ENCODE measurements around the gene LRG1.

Gene LRG1

DNA sequence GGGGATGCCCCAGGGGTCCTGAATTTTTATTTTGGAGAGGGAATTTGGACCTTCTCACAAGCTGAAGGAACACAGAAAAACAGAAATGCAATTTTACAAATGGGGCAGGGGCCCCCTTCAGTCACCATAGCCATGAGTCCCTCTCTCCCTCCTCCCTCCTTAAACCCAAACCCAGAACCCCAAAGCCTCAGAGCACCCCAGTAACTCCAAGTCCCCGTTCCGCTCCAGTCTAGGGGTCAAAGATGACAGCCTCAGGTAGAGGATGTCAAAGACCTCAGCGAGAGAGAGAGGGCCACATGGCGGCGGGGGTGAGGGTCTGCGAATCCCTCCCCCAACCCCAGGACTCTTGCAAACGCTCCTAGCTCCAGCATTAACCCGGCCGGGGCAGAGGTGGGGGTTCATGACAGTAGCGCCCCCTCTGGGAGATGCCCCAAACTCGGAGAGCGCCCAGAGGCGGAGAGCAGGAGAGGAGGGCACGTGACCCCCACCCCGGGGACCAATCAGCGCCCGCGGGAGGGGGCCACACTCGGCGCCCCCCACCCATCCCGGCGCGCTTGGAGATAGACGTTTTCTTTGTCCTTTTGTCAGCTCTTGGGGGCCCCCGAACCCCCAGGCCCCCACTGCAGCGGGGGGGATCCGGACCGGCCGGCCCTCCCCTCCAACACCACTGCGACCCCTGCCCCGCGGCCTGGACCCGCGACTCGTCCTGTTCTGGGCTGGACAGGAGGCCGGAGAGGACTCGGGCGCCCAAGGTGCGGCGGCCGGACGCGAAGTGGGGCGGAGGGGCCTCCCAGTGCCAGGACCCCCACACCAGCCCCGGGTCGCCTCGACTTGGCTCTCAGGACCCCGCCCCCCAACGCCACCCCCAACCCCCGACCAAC, 40.4 kb upstream of the LRG1 start:
- TF ChIP-seq, protein P1, sequence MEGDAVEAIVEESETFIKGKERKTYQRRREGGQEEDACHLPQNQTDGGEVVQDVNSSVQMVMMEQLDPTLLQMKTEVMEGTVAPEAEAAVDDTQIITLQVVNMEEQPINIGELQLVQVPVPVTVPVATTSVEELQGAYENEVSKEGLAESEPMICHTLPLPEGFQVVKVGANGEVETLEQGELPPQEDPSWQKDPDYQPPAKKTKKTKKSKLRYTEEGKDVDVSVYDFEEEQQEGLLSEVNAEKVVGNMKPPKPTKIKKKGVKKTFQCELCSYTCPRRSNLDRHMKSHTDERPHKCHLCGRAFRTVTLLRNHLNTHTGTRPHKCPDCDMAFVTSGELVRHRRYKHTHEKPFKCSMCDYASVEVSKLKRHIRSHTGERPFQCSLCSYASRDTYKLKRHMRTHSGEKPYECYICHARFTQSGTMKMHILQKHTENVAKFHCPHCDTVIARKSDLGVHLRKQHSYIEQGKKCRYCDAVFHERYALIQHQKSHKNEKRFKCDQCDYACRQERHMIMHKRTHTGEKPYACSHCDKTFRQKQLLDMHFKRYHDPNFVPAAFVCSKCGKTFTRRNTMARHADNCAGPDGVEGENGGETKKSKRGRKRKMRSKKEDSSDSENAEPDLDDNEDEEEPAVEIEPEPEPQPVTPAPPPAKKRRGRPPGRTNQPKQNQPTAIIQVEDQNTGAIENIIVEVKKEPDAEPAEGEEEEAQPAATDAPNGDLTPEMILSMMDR (IDR thresholded peaks at IDR 0.05): no peak
- no peak for TF ChIP-seq ZFX (IDR thresholded peaks at IDR 0.05; ENCODE audit: borderline replicate concordance)
- H3K27ac ChIP-seq: no peak overlapping the region

DNA sequence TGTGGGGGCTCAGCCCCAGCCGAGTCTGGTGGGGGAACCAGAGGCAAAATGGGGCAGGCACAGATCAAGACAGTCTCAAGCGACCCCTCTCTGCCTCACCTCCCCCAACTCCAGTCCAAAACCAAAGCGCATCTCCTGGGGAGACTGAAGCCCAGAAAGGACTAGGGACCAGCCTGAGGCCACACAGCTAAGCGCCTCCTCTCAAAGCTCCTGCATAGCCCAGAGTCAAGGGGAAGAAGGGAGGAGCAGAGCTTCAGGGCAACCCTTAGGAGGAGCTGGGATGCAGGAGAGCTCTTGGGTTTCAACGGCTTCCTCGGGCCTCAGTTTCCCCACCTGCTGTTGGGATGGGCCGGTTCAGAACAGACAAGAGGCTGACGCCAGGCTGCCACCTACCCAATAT, 39.6 kb upstream of the LRG1 start:
- TF ChIP-seq, protein P1 (IDR thresholded peaks at IDR 0.05): no peak
- TF ChIP-seq ZFX (IDR thresholded peaks at IDR 0.05; ENCODE audit: borderline replicate concordance): no peak

DNA sequence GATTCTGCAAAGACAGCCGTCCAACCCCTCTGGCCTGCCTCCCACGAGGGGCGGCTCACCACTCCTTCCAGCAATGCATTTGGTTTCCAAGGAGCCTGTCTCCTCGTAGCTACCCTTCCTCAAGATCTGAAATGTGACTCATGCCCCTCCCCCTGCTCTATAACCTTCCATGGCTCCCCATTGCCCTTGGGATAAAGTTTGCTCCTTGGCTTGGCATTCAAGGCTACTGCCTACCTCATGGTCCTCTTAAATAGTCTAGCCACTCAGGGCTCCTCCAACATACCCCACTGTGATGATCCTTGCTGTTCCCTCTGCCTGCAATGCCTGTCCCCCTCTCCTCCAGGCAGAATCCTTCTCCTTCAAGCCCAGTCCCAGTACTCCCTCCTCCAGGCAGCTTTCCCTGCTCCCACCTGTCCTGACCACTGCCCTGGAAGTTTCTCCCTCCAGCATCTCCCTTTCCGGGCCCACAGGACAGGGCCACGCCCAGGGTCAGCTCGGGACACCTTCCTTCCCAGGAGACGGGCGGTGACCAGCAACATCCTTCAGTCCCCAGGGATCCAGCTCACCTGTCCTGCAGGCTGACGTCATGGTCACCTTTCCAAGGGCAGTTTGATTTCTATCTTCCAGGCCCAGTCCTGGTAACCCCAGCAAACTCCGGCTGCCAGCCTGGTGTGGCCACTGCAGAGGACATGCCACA, 38.9 kb upstream of the LRG1 start:
- no peak overlapping the region for H3K27ac ChIP-seq
- TF ChIP-seq, protein P1 (IDR thresholded peaks at IDR 0.05): no peak
- no peak for TF ChIP-seq ZFX (IDR thresholded peaks at IDR 0.05; ENCODE audit: borderline replicate concordance)

More for the DNA sequence above, 39.6 kb upstream of the LRG1 start:
- no peak overlapping the region for H3K27ac ChIP-seq

DNA sequence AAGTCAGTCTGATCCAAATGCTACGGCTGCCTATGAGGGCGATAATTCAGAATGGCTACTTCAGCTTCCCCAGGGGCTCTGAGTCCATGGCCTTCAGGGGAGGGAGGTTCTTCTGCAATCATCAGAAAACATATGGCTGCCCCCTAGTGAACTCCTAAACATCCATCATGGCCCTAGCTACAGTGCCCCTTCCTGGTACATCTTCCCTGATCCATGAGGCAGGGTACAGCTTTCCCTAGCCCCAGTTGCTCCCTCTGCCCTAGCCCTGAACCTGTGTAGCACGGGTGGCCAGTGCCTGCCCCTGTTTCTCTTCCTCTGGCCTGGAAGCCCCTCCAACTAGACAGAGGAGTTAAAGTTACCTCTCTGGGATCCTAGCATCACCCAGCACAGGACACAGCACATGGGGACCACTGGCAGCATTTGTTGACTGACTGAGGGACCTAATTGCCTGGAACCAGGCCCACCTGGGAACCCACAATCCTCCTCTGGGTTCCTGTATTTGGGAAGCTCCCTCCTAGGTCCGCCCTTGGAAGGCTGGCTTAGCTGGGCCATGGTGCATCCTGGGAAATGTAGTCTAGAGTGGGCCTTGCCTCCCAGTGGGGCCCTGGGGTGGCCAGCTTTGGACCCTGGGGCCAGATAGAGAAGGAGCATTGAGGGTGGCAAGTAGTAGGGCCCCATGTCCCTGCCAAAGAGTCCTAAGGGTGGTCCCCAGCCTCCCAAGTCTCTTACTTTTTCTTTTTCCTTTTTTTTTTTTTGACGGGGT, 37.4 kb upstream of the LRG1 start:
- no peak overlapping the region for H3K27ac ChIP-seq
- no peak for TF ChIP-seq ZFX (IDR thresholded peaks at IDR 0.05; ENCODE audit: borderline replicate concordance)
- TF ChIP-seq, protein P1 (IDR thresholded peaks at IDR 0.05): no peak

DNA sequence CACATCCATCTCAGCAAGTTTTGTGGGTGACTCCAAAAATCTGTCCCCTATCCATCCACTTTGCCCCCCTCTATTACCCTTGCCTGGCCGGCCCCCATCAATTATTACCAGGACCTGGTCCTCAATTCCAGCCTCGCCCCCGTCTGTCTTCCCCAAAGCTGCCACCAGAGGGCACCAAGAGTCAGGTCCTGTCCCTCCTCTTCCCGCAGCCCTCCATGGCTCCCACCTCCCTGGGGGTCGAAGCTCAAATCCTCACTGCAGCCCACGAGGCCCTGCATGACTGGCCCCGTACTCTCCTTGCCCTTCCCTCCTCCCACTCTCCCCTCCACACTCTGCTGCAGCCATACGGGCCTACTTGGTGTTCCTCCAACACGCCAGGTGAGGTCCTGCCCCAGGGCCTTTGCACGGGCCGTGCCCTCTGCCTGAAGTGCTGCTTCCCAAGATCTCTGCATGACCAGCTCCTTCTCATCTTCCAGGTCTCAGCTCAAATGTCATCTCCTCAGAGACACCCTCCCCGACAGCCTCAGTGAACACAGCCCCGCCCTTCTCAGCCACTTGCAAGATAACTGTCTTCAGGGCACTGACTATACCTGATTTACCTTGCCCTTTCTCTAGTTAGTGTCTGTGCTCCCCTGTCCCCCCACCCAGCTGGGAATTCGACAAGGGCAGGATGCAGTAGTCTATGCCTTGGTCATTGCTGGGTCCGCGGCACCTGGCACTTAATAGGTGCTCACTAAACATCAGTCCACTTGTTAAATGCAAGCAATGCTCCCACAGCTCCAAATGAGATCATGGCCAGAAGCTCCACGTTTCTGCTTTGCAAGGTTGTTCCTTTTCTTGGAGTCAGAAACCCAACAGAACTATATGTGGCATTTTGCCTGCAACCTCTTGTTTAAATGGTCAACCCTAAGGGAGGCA, 36.4 kb upstream of the LRG1 start:
- no peak for TF ChIP-seq ZFX (IDR thresholded peaks at IDR 0.05; ENCODE audit: borderline replicate concordance)
- TF ChIP-seq, protein P1 (IDR thresholded peaks at IDR 0.05): peak; percentile 88
- H3K27ac ChIP-seq: no peak overlapping the region

DNA sequence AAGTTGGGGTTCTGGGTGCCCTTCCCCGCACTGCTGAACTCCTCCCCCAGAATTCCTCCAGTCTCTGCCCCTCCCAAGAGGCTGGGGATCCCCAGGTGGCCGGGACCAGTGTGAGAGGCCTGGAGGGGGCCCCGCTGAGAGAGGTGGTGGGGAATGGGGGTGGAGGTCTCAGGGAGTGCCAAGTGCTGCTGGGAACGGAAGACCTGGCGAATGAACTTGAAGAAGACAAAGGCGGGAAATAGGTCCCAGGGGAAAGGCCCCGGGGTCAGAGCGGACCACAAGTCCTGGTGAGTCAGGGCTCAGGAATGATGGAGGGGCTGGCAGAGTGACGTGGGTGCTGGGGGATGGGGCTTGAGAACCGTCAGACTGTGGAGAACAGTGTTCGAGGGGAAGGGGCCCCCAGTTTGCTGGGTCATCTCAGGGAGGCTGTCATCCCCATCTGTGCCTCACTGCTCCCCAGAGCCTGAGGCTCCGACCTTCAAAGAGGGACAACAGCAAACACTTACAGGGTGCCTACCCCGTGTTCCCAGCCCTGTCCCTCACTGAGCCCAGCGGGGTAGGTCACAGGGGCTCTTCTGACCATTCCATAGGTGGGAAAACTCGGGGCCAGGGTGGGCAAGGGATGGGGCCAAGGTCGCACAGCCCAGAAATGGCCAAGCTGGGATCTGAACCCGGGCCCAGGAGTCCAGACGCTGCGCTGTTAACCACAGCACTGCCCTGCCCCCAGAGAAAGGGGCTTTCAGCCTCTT, 35.6 kb upstream of the LRG1 start:
- no peak for TF ChIP-seq ZFX (IDR thresholded peaks at IDR 0.05; ENCODE audit: borderline replicate concordance)
- TF ChIP-seq, protein P1 (IDR thresholded peaks at IDR 0.05): no peak
- no peak overlapping the region for H3K27ac ChIP-seq
